Measurements from ENCODE around the gene TMEM151B. TPM values are rescaled to one million over a fixed set of nuclear protein-coding genes. Genes with fewer than 3 reads are reported as not detected.

TMEM151B gene
- total RNA-seq, 3 donors from 2014 or later (not counting 1 experiment from before 2014, with no cell fraction given): not detected

DNA sequence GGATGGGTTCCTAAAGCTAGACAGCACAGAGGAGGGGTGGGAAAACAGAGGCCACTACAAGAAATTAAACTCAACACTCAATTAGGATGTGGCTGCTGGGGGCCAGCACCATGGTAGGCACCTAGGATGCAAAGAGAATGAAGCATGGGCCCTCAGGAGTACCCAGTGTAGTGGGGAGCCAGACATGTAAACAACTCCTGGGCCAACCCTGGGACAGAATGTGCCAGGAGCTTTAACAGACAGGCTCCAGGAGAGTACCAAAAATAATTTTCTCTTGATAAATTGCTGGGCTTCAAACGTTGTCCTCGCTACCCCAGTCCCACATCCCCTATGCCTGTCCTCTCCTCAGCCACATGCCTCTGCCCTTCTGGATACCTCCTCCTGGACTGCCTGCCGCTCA is 1.7 kb downstream of the TMEM151B start:
- Mint-ChIP-seq H3K4me1 (peaks cover 0 to 22% of the 10 kb centered on the region in 2 donors), H3K27ac (no peak overlapping the region), H3K9me3 (no peaks in the 10 kb centered on the region), H3K4me3 (peak overlapping the region; percentile 64), H3K27me3 (ENCODE audit: low read depth in 2 of 2) (peaks cover 49 to 51% of the 10 kb centered on the region in 2 donors), H3K36me3 (no peaks in the 10 kb centered on the region)
- Histone ChIP-seq H3K36me3 (ENCODE audit: control insufficient read depth, insufficient read depth, low read length) (no peaks in the 10 kb centered on the region), H3K4me1 (ENCODE audit: control insufficient read depth, insufficient read depth, low read length) (peaks cover 17% of the 10 kb centered on the region), H3K27ac (ENCODE audit: low read length) (no peak overlapping the region), H3K4me3 (ENCODE audit: low read length) (no peak overlapping the region), H3K27me3 (ENCODE audit: control insufficient read depth, insufficient read depth, low read length) (peaks cover 43% of the 10 kb centered on the region), H3K9me3 (ENCODE audit: control insufficient read depth, insufficient read depth, low read length) (no peaks in the 10 kb centered on the region)
- WGBS (ENCODE audit: insufficient coverage): 70% methylated on average over 2 of the region's 3 CpGs
- TF ChIP-seq, protein P1, sequence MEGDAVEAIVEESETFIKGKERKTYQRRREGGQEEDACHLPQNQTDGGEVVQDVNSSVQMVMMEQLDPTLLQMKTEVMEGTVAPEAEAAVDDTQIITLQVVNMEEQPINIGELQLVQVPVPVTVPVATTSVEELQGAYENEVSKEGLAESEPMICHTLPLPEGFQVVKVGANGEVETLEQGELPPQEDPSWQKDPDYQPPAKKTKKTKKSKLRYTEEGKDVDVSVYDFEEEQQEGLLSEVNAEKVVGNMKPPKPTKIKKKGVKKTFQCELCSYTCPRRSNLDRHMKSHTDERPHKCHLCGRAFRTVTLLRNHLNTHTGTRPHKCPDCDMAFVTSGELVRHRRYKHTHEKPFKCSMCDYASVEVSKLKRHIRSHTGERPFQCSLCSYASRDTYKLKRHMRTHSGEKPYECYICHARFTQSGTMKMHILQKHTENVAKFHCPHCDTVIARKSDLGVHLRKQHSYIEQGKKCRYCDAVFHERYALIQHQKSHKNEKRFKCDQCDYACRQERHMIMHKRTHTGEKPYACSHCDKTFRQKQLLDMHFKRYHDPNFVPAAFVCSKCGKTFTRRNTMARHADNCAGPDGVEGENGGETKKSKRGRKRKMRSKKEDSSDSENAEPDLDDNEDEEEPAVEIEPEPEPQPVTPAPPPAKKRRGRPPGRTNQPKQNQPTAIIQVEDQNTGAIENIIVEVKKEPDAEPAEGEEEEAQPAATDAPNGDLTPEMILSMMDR (IDR thresholded peaks at IDR 0.05): no peak
- DNase-seq (no peak), ATAC-seq (no peak)
- intact Hi-C loops (cut with micrococcal nuclease): no loop called here

DNA sequence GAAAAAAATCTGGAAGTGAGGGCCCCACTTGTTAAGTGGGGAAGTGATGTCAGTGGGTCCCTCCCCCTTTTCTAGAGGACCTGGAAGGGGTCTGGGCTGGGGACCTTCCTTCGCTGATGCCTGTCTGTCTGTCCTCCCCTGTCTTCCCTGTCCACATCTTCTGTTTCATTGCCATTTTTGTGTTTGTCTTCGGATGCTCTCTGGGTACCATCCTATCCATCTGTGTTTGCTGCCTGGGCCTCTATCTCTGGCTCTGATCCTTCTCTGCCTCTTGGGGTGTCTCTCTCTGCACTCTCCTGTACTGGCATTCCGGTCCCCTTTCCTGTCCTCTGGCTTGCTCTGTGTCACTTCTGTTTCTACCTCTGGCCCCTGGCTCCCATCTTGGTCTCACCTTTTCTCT is 2.3 kb downstream of the TMEM151B start:
- Histone ChIP-seq H3K4me1 (ENCODE audit: control insufficient read depth, insufficient read depth, low read length) (peaks cover 17% of the 10 kb centered on the region), H3K36me3 (ENCODE audit: control insufficient read depth, insufficient read depth, low read length) (no peaks in the 10 kb centered on the region), H3K27ac (ENCODE audit: low read length) (no peak overlapping the region), H3K9me3 (ENCODE audit: control insufficient read depth, insufficient read depth, low read length) (no peaks in the 10 kb centered on the region), H3K27me3 (ENCODE audit: control insufficient read depth, insufficient read depth, low read length) (peaks cover 49% of the 10 kb centered on the region), H3K4me3 (ENCODE audit: low read length) (no peak overlapping the region)
- intact Hi-C loops (cut with micrococcal nuclease): no loop called here
- no peaks in the 10 kb centered on the region for H3K9me3 Mint-ChIP-seq
- TF ChIP-seq, protein P1 (IDR thresholded peaks at IDR 0.05): no peak
- H3K27ac Mint-ChIP-seq: no peak overlapping the region
- peaks cover 54 to 57% of the 10 kb centered on the region in 2 donors for H3K27me3 Mint-ChIP-seq (ENCODE audit: low read depth in 2 of 2)
- DNase-seq (no peak), ATAC-seq (no peak)
- H3K4me1 Mint-ChIP-seq: peaks cover 0 to 19% of the 10 kb centered on the region in 2 donors
- no peaks in the 10 kb centered on the region for H3K36me3 Mint-ChIP-seq
- no peak overlapping the region for H3K4me3 Mint-ChIP-seq
- WGBS (ENCODE audit: insufficient coverage): 88% methylated on average over 3 of the region's 3 CpGs

DNA sequence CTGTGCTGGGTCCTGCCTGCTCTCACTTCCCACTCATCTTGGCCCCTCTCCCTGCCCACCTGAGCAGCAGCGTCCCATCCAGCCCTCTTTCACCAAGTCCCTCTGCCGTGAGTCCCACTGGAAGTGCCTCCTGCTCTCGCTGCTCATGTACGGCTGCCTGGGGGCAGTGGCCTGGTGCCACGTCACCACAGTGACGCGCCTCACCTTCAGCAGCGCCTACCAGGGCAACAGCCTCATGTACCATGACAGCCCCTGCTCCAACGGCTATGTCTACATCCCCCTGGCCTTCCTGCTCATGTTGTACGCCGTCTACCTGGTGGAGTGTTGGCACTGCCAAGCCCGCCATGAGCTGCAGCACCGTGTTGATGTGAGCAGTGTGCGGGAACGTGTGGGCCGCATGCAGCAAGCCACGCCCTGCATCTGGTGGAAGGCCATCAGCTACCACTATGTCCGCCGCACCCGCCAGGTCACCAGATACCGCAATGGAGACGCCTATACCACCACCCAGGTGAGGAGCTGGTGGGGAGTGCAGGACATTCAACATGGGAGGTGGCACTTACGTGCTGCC is 2.8 kb downstream of the TMEM151B start:
- DNase-seq (no peak), ATAC-seq (no peak)
- Mint-ChIP-seq H3K9me3 (no peaks in the 10 kb centered on the region), H3K27ac (no peak overlapping the region), H3K36me3 (no peaks in the 10 kb centered on the region), H3K27me3 (ENCODE audit: low read depth in 2 of 2) (peaks cover 59 to 63% of the 10 kb centered on the region in 2 donors), H3K4me3 (no peak overlapping the region), H3K4me1 (peaks cover 0 to 19% of the 10 kb centered on the region in 2 donors)
- WGBS (ENCODE audit: insufficient coverage): 90% methylated on average over 22 of the region's 23 CpGs
- Histone ChIP-seq H3K36me3 (ENCODE audit: control insufficient read depth, insufficient read depth, low read length) (no peaks in the 10 kb centered on the region), H3K9me3 (ENCODE audit: control insufficient read depth, insufficient read depth, low read length) (no peaks in the 10 kb centered on the region), H3K4me1 (ENCODE audit: control insufficient read depth, insufficient read depth, low read length) (peaks cover 17% of the 10 kb centered on the region), H3K4me3 (ENCODE audit: low read length) (no peak overlapping the region), H3K27me3 (ENCODE audit: control insufficient read depth, insufficient read depth, low read length) (peaks cover 49% of the 10 kb centered on the region), H3K27ac (ENCODE audit: low read length) (no peak overlapping the region)
- TF ChIP-seq, protein P1 (IDR thresholded peaks at IDR 0.05): no peak
- intact Hi-C loops (cut with micrococcal nuclease): no loop called here

DNA sequence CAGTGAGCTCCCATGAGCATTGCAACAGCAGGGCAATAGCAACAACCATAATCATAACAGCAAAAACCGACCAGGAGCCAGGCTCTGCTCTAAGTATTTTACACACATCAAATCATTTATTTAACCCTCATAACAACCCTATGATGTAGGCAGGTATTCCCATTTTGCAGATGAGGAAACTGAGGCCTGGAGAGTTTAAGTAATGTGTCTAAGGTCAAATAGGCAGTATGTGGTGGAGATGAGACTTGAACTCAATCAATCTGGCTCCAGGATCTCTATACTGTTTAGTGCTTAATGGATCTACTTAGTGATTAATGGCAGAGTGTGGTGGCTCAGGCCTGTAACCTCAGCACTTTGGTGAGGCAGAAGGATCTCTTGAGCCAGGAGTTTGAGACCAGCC is 3.4 kb downstream of the TMEM151B start:
- TF ChIP-seq, protein P1 (IDR thresholded peaks at IDR 0.05): no peak
- ATAC-seq (no peak), DNase-seq (no peak)
- Histone ChIP-seq H3K27ac (ENCODE audit: low read length) (no peak overlapping the region), H3K9me3 (ENCODE audit: control insufficient read depth, insufficient read depth, low read length) (no peaks in the 10 kb centered on the region), H3K4me3 (ENCODE audit: low read length) (no peak overlapping the region), H3K27me3 (ENCODE audit: control insufficient read depth, insufficient read depth, low read length) (peaks cover 46% of the 10 kb centered on the region), H3K36me3 (ENCODE audit: control insufficient read depth, insufficient read depth, low read length) (no peaks in the 10 kb centered on the region), H3K4me1 (ENCODE audit: control insufficient read depth, insufficient read depth, low read length) (peaks cover 17% of the 10 kb centered on the region)
- no peaks in the 10 kb centered on the region for H3K9me3 Mint-ChIP-seq
- H3K27me3 Mint-ChIP-seq (ENCODE audit: low read depth in 2 of 2): peaks cover 60 to 67% of the 10 kb centered on the region in 2 donors
- whole genome bisulfite sequencing (ENCODE audit: insufficient coverage): 43% methylated on average over 1 of the region's 1 CpG
- intact Hi-C loops (cut with micrococcal nuclease): no loop called here
- H3K36me3 Mint-ChIP-seq: no peaks in the 10 kb centered on the region
- H3K4me1 Mint-ChIP-seq: peaks cover 0 to 19% of the 10 kb centered on the region in 2 donors
- H3K27ac Mint-ChIP-seq: no peak overlapping the region
- H3K4me3 Mint-ChIP-seq: no peak overlapping the region

Measured in natural killer cell (primary cell).